A549 (cell line): Measurements from ENCODE around the gene SLC7A6OS.

Experiments
- CTCF ChIP-seq: fragments of >200 bp; sonication (Bioruptor Twin); formaldehyde crosslinking; IDR thresholded peaks from 3 replicates; pipeline ENCODE4 v1.5.1; 2016
- HOXB13 ChIP-seq: fragments of 250-450 bp; sonication (Bioruptor Pico); IDR thresholded peaks from 2 replicates; pipeline ENCODE4 v1.5.0; 2020; ENCODE audit warnings: low read depth, mild to moderate bottlenecking, moderate library complexity
- RFX5 ChIP-seq: fragments of 450-650 bp; IDR thresholded peaks from 2 replicates; pipeline ENCODE4 v1.7.1; 2014; ENCODE audit warnings: antibody characterized with exemption, mild to moderate bottlenecking, moderate library complexity
- ZFP36 ChIP-seq: fragments of 450-650 bp; IDR thresholded peaks from 2 replicates; pipeline ENCODE4 v1.6.1; 2014; ENCODE audit warnings: borderline replicate concordance; ENCODE audit not compliant: partially characterized antibody

GRCh38 chr16:68356249-68356918, 45.6 kb upstream of the SLC7A6OS start:
- TF ChIP-seq CTCF (no peak), HOXB13 (no peak), ZFP36 (no peak), RFX5 (no peak)
